CD4-positive, CD25-positive, alpha-beta regulatory T cell (primary cell): ENCODE data around the gene GPR35. TPM values are rescaled to one million over a fixed set of nuclear protein-coding genes. Genes with fewer than 3 reads are reported as not detected.
A peak's percentile ranks its signal among the peaks of the same experiment; 100 is the strongest.

Source experiments
- ATAC-seq, 2 donors: fragments of 150-1000 bp; cut with Tn5 transposase; one replicate each; pipeline ENCODE4 v1.10.0; 2021; ENCODE audit warnings: low read depth in 2 of 2, moderate number of reproducible peaks in 2 of 2, moderate library complexity in 1 of 2
- DNase-seq, 3 donors: peaks; one replicate each; pipeline versions ENCODE4 v3.0.0 to v3.0.0-alpha.2; 2012 to 2022; ENCODE audit warnings: mixed read lengths in 1 of 3
- H3K27ac ChIP-seq: one replicate; pipeline ENCODE4 v1.7.0; 2013; ENCODE audit warnings: mild to moderate bottlenecking, low read length; ENCODE audit not compliant: insufficient read depth, poor library complexity, severe bottlenecking
- H3K27me3 ChIP-seq: one replicate; pipeline ENCODE4 v1.7.0; 2013; ENCODE audit warnings: low read length; ENCODE audit not compliant: control insufficient read depth, insufficient read depth
- H3K36me3 ChIP-seq: one replicate; pipeline ENCODE4 v1.7.0; 2013; ENCODE audit warnings: mild to moderate bottlenecking, low read length, moderate library complexity; ENCODE audit not compliant: control insufficient read depth, insufficient read depth
- H3K4me1 ChIP-seq: 2 replicates; pipeline ENCODE4 v1.7.0; 2013; ENCODE audit warnings: mild to moderate bottlenecking, low read length; ENCODE audit not compliant: insufficient read depth, control insufficient read depth, poor library complexity, severe bottlenecking
- H3K4me3 ChIP-seq: one replicate; pipeline ENCODE4 v1.7.0; 2013; ENCODE audit warnings: low read depth, mild to moderate bottlenecking, low read length, moderate library complexity
- H3K9me3 ChIP-seq, 2 experiments: 1 replicate in 1 of 2; 2 replicates in 1 of 2; pipeline ENCODE4 v1.7.0; 2013; ENCODE audit warnings: low read length in 2 of 2, mild to moderate bottlenecking in 1 of 2, moderate library complexity in 1 of 2; ENCODE audit not compliant: control insufficient read depth in 2 of 2
- H3K27ac Mint-ChIP-seq, 3 donors: one replicate each; pipeline ENCODE4 v1.8.0; 2020 to 2022; ENCODE audit warnings: mild to moderate bottlenecking in 3 of 3, mixed read lengths in 3 of 3, moderate library complexity in 2 of 3
- H3K27me3 Mint-ChIP-seq: one replicate; pipeline ENCODE4 v1.8.0; 2022; ENCODE audit warnings: mild to moderate bottlenecking, mixed read lengths
- H3K36me3 Mint-ChIP-seq: one replicate; pipeline ENCODE4 v1.8.0; 2020; ENCODE audit warnings: mixed read lengths
- H3K4me1 Mint-ChIP-seq, 4 donors: one replicate each; pipeline ENCODE4 v1.8.0; 2020 to 2022; ENCODE audit warnings: mixed read lengths in 4 of 4, mild to moderate bottlenecking in 1 of 4
- H3K4me3 Mint-ChIP-seq, 4 donors: one replicate each; pipeline ENCODE4 v1.8.0; 2020 to 2022; ENCODE audit warnings: mild to moderate bottlenecking in 4 of 4, mixed read lengths in 4 of 4, moderate library complexity in 3 of 4
- H3K9me3 Mint-ChIP-seq, 7 donors: one replicate each; pipeline ENCODE4 v1.8.0; 2020 to 2022; ENCODE audit warnings: mixed read lengths in 7 of 7, mild to moderate bottlenecking in 3 of 7, moderate library complexity in 2 of 7
- polyA plus RNA-seq, 4 donors: library from polyadenylated mRNA; unstranded; fragments of 300-500 nt; fragmentation: Illumina TruSeq; gene quantifications; one replicate each; pipeline ENCODE4 v1.2.3, GENCODE V29; 2021
- total RNA-seq: library from RNA; stranded (reverse); gene quantifications from one replicate; pipeline ENCODE4 v1.2.3, GENCODE V29; 2022

GPR35 gene
- total and polyA plus RNA-seq, 5 donors from 2014 or later = 0.24 to 11.0 (median 0.56) TPM

GRCh38 chr2:240626531-240627300 lies 1.4 kb downstream of the GPR35 start:
- Mint-ChIP-seq H3K27ac (peak overlapping the region in 2 of 3 donors; percentile 9 to 59), H3K4me3 (no peak overlapping the region), H3K4me1 (peaks cover 0 to 35% (median 15%) of the 10 kb centered on the region in 4 donors), H3K9me3 (peaks cover 0 to 3% (median 0%) of the 10 kb centered on the region in 7 donors), H3K27me3 (no peaks in the 10 kb centered on the region), H3K36me3 (no peaks in the 10 kb centered on the region)
- no peak overlapping the region for H3K27ac ChIP-seq
- H3K4me1 ChIP-seq = peaks cover 44% of the 10 kb centered on the region
- H3K4me3 ChIP-seq = no peak overlapping the region
- no peak for ATAC-seq
- no peaks in the 10 kb centered on the region for H3K27me3 ChIP-seq
- DNase-seq = no peak
- H3K36me3 ChIP-seq = no peaks in the 10 kb centered on the region
- no peaks in the 10 kb centered on the region for H3K9me3 ChIP-seq

GRCh38 chr2:240627736-240628506 lies 2.6 kb downstream of the GPR35 start:
- H3K27ac ChIP-seq = no peak overlapping the region
- no peaks in the 10 kb centered on the region for H3K9me3 ChIP-seq
- no peak overlapping the region for H3K4me3 Mint-ChIP-seq
- DNase-seq = no peak
- H3K9me3 Mint-ChIP-seq = peaks cover 0 to 5% (median 0%) of the 10 kb centered on the region in 7 donors
- no peaks in the 10 kb centered on the region for H3K36me3 ChIP-seq
- H3K27me3 ChIP-seq = no peaks in the 10 kb centered on the region
- H3K4me1 Mint-ChIP-seq = peaks cover 0 to 26% (median 7%) of the 10 kb centered on the region in 4 donors
- no peaks in the 10 kb centered on the region for H3K36me3 Mint-ChIP-seq
- no peak overlapping the region for H3K27ac Mint-ChIP-seq
- H3K27me3 Mint-ChIP-seq = no peaks in the 10 kb centered on the region
- H3K4me3 ChIP-seq = no peak overlapping the region
- ATAC-seq = no peak
- peaks cover 32% of the 10 kb centered on the region for H3K4me1 ChIP-seq

GRCh38 chr2:240628507-240628807 lies 3.2 kb downstream of the GPR35 start:
- no peak overlapping the region for H3K4me3 Mint-ChIP-seq
- no peak for DNase-seq
- H3K36me3 ChIP-seq = no peaks in the 10 kb centered on the region
- no peaks in the 10 kb centered on the region for H3K27me3 Mint-ChIP-seq
- H3K36me3 Mint-ChIP-seq = no peaks in the 10 kb centered on the region
- ATAC-seq = no peak
- peaks cover 28% of the 10 kb centered on the region for H3K4me1 ChIP-seq
- peaks cover under 1 to 1% of the 10 kb centered on the region in 2 experiments for H3K9me3 ChIP-seq
- no peak overlapping the region for H3K27ac Mint-ChIP-seq
- H3K27me3 ChIP-seq = no peaks in the 10 kb centered on the region
- H3K9me3 Mint-ChIP-seq = peaks cover 0 to 6% (median 2%) of the 10 kb centered on the region in 7 donors
- H3K4me3 ChIP-seq = no peak overlapping the region
- H3K27ac ChIP-seq = no peak overlapping the region
- H3K4me1 Mint-ChIP-seq = peaks cover 0 to 21% (median 4%) of the 10 kb centered on the region in 4 donors

- Mint-ChIP-seq H3K4me3 (no peak overlapping the region), H3K27me3 (no peaks in the 10 kb centered on the region), H3K4me1 (peaks cover 0 to 20% (median 4%) of the 10 kb centered on the region in 4 donors), H3K27ac (no peak overlapping the region), H3K9me3 (peaks cover 0 to 9% (median 4%) of the 10 kb centered on the region in 7 donors), H3K36me3 (no peaks in the 10 kb centered on the region)
- H3K9me3 ChIP-seq = peaks cover 3 to 6% of the 10 kb centered on the region in 2 experiments
- no peak overlapping the region for H3K4me3 ChIP-seq
- H3K4me1 ChIP-seq = peaks cover 23% of the 10 kb centered on the region
- DNase-seq (no peak), ATAC-seq (no peak)
- no peak overlapping the region for H3K27ac ChIP-seq
- H3K27me3 ChIP-seq = no peaks in the 10 kb centered on the region
- no peaks in the 10 kb centered on the region for H3K36me3 ChIP-seq
These were observed 3.7 kb downstream of the GPR35 start for GRCh38 chr2:240628808-240629618.

- H3K4me1 ChIP-seq = peaks cover 17% of the 10 kb centered on the region
- Mint-ChIP-seq H3K9me3 (peaks cover 0 to 15% (median 4%) of the 10 kb centered on the region in 7 donors), H3K4me1 (peaks cover 0 to 17% (median 4%) of the 10 kb centered on the region in 4 donors)
These were observed 4.3 kb downstream of the GPR35 start for GRCh38 chr2:240629619-240629967.

GRCh38 chr2:240629968-240630770 lies 4.9 kb downstream of the GPR35 start:
- no peak overlapping the region for H3K4me3 Mint-ChIP-seq
- Histone ChIP-seq H3K4me1 (peaks cover 11% of the 10 kb centered on the region), H3K27me3 (no peaks in the 10 kb centered on the region), H3K36me3 (no peaks in the 10 kb centered on the region), H3K27ac (no peak overlapping the region), H3K9me3 (peaks cover 5 to 13% of the 10 kb centered on the region in 2 experiments), H3K4me3 (no peak overlapping the region)
- ATAC-seq (no peak), DNase-seq (no peak)
- no peak overlapping the region for H3K27ac Mint-ChIP-seq
- H3K4me1 Mint-ChIP-seq = peaks cover 0 to 11% (median 1%) of the 10 kb centered on the region in 4 donors
- H3K9me3 Mint-ChIP-seq = peaks cover 0 to 16% (median 4%) of the 10 kb centered on the region in 7 donors
- H3K36me3 Mint-ChIP-seq = no peaks in the 10 kb centered on the region
- no peaks in the 10 kb centered on the region for H3K27me3 Mint-ChIP-seq

More at GRCh38 chr2:240629619-240629967, 4.3 kb downstream of the GPR35 start:
- ATAC-seq (no peak), DNase-seq (no peak)
- H3K4me3 ChIP-seq = no peak overlapping the region
- no peaks in the 10 kb centered on the region for H3K36me3 ChIP-seq
- Mint-ChIP-seq H3K27ac (no peak overlapping the region), H3K4me3 (no peak overlapping the region), H3K36me3 (no peaks in the 10 kb centered on the region), H3K27me3 (no peaks in the 10 kb centered on the region)
- H3K9me3 ChIP-seq = peaks cover 4 to 12% of the 10 kb centered on the region in 2 experiments
- no peak overlapping the region for H3K27ac ChIP-seq
- H3K27me3 ChIP-seq = no peaks in the 10 kb centered on the region
